Thyroid gland (tissue), 4 donors: ENCODE measurements around the gene EFNA4.

Experiments used
- POLR2A ChIP-seq, 2 donors: fragments of 450-650 bp; IDR thresholded peaks; one replicate each; pipeline ENCODE4 v1.6.1; 2017; ENCODE audit warnings: antibody characterized with exemption in 2 of 2, mild to moderate bottlenecking in 2 of 2, moderate library complexity in 1 of 2
- TF ChIP-seq, protein P1 (sequence below), 6 experiments: fragments of 200-600 bp in 3 of 6; fragments of 450-650 bp in 3 of 6; sonication (generic) in 3 of 6; IDR thresholded peaks; one replicate each; pipeline ENCODE4 v1.5.1; 2016 to 2019; ENCODE audit warnings: antibody characterized with exemption in 6 of 6, mild to moderate bottlenecking in 2 of 6, inconsistent platforms in 1 of 6, moderate library complexity in 1 of 6

DNA sequence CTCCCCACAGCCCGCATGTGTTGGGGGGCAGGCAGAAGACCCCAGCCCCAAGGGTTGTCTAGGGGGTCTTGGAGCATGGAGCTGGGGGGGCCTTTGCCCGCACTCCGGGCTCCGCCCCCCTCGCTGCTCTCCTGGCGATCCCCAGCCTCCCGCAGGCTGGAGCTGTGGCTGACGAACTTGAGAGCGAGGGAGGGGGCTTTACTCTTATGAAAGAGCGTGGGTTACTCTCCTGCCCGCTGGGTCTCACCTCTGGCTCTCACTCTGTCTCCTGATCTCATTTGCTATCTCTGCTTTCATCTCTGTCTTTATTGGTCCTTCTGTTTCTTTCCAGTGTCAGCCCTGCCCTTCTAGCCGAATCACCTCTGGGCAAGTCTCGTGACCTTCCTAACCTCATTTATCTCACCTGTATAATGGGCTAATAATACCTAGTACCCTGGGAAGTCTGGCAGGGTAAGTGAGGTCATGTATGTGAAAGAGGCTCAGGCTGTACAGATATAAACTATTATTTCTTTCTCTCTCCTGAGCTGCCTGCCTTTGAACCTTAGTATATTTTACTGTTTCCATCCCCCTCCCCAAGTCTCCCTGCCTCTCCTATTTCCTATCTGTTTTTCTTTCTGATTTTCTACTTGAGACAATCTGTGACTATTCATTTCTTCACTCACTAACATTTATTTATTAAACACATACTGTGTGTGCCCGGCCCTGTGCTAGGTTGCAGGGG, 731 bp downstream of the EFNA4 start:
- TF ChIP-seq, protein P1, sequence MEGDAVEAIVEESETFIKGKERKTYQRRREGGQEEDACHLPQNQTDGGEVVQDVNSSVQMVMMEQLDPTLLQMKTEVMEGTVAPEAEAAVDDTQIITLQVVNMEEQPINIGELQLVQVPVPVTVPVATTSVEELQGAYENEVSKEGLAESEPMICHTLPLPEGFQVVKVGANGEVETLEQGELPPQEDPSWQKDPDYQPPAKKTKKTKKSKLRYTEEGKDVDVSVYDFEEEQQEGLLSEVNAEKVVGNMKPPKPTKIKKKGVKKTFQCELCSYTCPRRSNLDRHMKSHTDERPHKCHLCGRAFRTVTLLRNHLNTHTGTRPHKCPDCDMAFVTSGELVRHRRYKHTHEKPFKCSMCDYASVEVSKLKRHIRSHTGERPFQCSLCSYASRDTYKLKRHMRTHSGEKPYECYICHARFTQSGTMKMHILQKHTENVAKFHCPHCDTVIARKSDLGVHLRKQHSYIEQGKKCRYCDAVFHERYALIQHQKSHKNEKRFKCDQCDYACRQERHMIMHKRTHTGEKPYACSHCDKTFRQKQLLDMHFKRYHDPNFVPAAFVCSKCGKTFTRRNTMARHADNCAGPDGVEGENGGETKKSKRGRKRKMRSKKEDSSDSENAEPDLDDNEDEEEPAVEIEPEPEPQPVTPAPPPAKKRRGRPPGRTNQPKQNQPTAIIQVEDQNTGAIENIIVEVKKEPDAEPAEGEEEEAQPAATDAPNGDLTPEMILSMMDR (IDR thresholded peaks at IDR 0.05) = no peak
- TF ChIP-seq POLR2A (IDR thresholded peaks at IDR 0.05) = no peak
